ENCODE data around the gene TATDN3. TPM values are rescaled to one million over a fixed set of nuclear protein-coding genes. Genes with fewer than 3 reads are reported as not detected.
"Not testable (repeated sequence)": the region's sequence is repeated elsewhere in the genome, so short reads cannot be mapped to it uniquely, and the experiment has no call there.

TATDN3 gene
- total and polyA plus RNA-seq, 2 experiments from 2014 or later, result 8.8 to 14.3 TPM

DNA sequence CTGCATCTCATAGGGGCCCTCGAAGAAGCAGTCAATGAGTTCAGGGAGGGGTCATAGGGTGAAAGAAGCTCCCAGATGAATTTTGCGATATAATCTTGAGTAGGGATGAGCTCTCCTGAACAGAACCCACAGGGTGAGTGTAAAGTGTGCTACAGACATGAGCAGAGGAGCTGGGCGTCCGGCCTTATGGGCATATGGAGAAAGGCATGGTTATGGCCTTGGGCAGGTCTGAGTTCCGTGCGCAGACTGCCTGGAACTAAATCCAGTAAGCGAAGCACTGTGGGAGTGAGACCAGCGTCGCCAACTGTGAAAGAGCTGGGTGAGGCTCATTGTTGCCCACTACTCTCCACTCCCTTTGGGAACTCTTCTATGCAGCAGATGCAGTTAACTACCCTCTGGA, 28.9 kb upstream of the TATDN3 start:
- Histone ChIP-seq H4K20me1 (ENCODE audit: insufficient read depth, poor library complexity, severe bottlenecking) (no peaks in the 10 kb centered on the region), H3K27ac (no peak overlapping the region), H3K27me3 (no peaks in the 10 kb centered on the region), H3K36me3 (replicated peaks; ENCODE audit: insufficient read depth, low read depth) (no peaks in the 10 kb centered on the region), H3K79me2 (peaks cover 49% of the 10 kb centered on the region), H3K4me3 (no peak overlapping the region), H3K9me3 (ENCODE audit: low read depth) (no peaks in the 10 kb centered on the region), H3K4me1 (ENCODE audit: insufficient read depth) (no peaks in the 10 kb centered on the region), H3K9me2 (replicated peaks; ENCODE audit: insufficient read depth) (no peaks in the 10 kb centered on the region), H2AFZ (no peak overlapping the region), H3K4me2 (no peak overlapping the region)
- no peak for DNase-seq (ENCODE audit: low spot score)
- 96% methylated on average over 9 of the region's 9 CpGs for WGBS (ENCODE audit: low lambda C conversion rate, missing lambda C conversion rate)
- no peak for TF ChIP-seq EZH2 (IDR thresholded peaks at IDR 0.05; ENCODE audit: borderline replicate concordance)

GRCh38 chr1:212764718-212765281, 26.9 kb upstream of the TATDN3 start:
- H3K36me3 ChIP-seq (replicated peaks; ENCODE audit: insufficient read depth, low read depth); H4K20me1 ChIP-seq (ENCODE audit: insufficient read depth, poor library complexity, severe bottlenecking); H2AFZ ChIP-seq; DNase-seq (ENCODE audit: low spot score); H3K27ac ChIP-seq; H3K27me3 ChIP-seq; H3K4me3 ChIP-seq; H3K4me1 ChIP-seq (ENCODE audit: insufficient read depth); H3K4me2 ChIP-seq; H3K9me2 ChIP-seq (replicated peaks; ENCODE audit: insufficient read depth): not testable (repeated sequence)
- WGBS (ENCODE audit: low lambda C conversion rate, missing lambda C conversion rate), result 100% methylated on average over 1 of the region's 1 CpG
- peaks cover 47% of the 10 kb centered on the region for H3K79me2 ChIP-seq
- peaks cover 11% of the 10 kb centered on the region for H3K9me3 ChIP-seq (ENCODE audit: low read depth)

DNA sequence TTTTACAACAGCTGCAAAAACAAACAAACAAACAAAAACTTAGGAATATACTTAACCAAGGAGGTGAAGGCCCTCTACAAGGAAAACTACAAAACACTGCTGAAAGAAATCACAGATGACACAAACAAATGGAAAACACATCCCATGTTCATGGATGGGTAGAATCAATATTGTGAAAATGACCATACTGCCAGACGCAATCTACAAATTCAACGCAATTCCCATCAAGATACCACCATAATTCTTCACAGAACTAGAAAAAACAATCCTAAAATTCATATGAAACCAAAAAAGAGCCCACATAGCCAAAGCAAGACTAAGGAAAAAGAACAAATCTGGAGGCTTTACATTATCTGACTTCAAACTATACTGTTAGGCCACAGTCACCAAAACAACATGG, 24.9 kb upstream of the TATDN3 start:
- WGBS (ENCODE audit: low lambda C conversion rate, missing lambda C conversion rate), result 83% methylated on average over 2 of the region's 2 CpGs
- H4K20me1 ChIP-seq (ENCODE audit: insufficient read depth, poor library complexity, severe bottlenecking), result not testable (repeated sequence)

DNA sequence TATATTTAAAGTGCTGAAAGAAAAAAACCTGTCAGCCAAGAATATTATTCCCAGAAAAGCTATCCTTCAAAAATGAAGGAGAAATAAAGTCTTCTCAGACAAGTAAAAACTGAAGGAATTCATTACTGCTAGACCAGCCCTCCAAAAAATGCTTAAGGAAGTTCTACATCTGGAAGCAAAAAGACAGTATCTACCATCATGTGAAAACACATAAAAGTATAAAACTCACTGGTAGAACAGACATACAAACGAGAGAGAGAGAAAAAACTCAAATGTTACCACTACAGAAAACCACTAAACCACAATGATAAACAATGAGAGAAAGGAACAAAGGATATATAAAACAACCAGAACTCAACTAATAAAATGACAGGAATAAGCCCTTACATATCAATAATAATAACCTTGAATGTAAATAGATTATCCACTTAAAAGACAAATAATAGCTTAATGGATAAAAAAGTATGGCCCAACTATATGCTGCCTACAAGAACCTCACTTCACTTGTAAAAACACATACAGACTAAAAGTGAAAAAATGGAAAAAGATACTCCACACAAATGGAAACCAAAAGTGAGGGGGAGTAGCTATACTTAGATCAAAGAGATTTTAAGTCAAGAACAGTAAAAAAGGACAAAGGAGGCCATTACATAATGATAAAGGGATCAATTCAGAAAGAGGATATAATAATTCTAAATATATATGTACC, 22.1 kb upstream of the TATDN3 start:
- TF ChIP-seq EZH2 (IDR thresholded peaks at IDR 0.05; ENCODE audit: borderline replicate concordance), result no peak
- TF ChIP-seq, protein P1, sequence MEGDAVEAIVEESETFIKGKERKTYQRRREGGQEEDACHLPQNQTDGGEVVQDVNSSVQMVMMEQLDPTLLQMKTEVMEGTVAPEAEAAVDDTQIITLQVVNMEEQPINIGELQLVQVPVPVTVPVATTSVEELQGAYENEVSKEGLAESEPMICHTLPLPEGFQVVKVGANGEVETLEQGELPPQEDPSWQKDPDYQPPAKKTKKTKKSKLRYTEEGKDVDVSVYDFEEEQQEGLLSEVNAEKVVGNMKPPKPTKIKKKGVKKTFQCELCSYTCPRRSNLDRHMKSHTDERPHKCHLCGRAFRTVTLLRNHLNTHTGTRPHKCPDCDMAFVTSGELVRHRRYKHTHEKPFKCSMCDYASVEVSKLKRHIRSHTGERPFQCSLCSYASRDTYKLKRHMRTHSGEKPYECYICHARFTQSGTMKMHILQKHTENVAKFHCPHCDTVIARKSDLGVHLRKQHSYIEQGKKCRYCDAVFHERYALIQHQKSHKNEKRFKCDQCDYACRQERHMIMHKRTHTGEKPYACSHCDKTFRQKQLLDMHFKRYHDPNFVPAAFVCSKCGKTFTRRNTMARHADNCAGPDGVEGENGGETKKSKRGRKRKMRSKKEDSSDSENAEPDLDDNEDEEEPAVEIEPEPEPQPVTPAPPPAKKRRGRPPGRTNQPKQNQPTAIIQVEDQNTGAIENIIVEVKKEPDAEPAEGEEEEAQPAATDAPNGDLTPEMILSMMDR (IDR thresholded peaks at IDR 0.05; ENCODE audit: poor library complexity), result no peak
- no peak for TF ChIP-seq EZH2phosphoT487 (IDR thresholded peaks at IDR 0.05; ENCODE audit: low read depth, severe bottlenecking, unreplicated experiment)
- peaks cover 15% of the 10 kb centered on the region for H3K9me3 ChIP-seq (ENCODE audit: low read depth)
- DNase-seq (ENCODE audit: low spot score), result no peak
- no peak overlapping the region for H3K4me3 ChIP-seq
- H3K4me2 ChIP-seq, result no peak overlapping the region
- no peaks in the 10 kb centered on the region for H3K27me3 ChIP-seq
- H3K27ac ChIP-seq, result no peak overlapping the region
- H2AFZ ChIP-seq, result no peak overlapping the region
- no peaks in the 10 kb centered on the region for H3K4me1 ChIP-seq (ENCODE audit: insufficient read depth)
- WGBS (ENCODE audit: low lambda C conversion rate, missing lambda C conversion rate), result 63% methylated on average over 1 of the region's 1 CpG
- no peaks in the 10 kb centered on the region for H4K20me1 ChIP-seq (ENCODE audit: insufficient read depth, poor library complexity, severe bottlenecking)
- H3K9me2 ChIP-seq (replicated peaks; ENCODE audit: insufficient read depth), result no peaks in the 10 kb centered on the region
- no peaks in the 10 kb centered on the region for H3K36me3 ChIP-seq (replicated peaks; ENCODE audit: insufficient read depth, low read depth)
- peaks cover 36% of the 10 kb centered on the region for H3K79me2 ChIP-seq

More for the DNA sequence above, 24.9 kb upstream of the TATDN3 start:
- H2AFZ ChIP-seq; H3K4me2 ChIP-seq; H3K27ac ChIP-seq; H3K9me2 ChIP-seq (replicated peaks; ENCODE audit: insufficient read depth); H3K36me3 ChIP-seq (replicated peaks; ENCODE audit: insufficient read depth, low read depth); H3K4me3 ChIP-seq; H3K4me1 ChIP-seq (ENCODE audit: insufficient read depth); DNase-seq (ENCODE audit: low spot score); H3K27me3 ChIP-seq: not testable (repeated sequence)
- Histone ChIP-seq H3K9me3 (ENCODE audit: low read depth) (peaks cover 15% of the 10 kb centered on the region), H3K79me2 (peaks cover 42% of the 10 kb centered on the region)

GRCh38 chr1:212771341-212771740, 20.4 kb upstream of the TATDN3 start:
- DNase-seq (ENCODE audit: low spot score), result no peak
- Histone ChIP-seq H3K79me2 (peaks cover 24% of the 10 kb centered on the region), H3K27ac (no peak overlapping the region), H3K9me2 (replicated peaks; ENCODE audit: insufficient read depth) (no peaks in the 10 kb centered on the region), H3K4me1 (ENCODE audit: insufficient read depth) (no peaks in the 10 kb centered on the region), H3K27me3 (no peaks in the 10 kb centered on the region), H3K4me3 (no peak overlapping the region), H4K20me1 (ENCODE audit: insufficient read depth, poor library complexity, severe bottlenecking) (no peaks in the 10 kb centered on the region), H3K36me3 (replicated peaks; ENCODE audit: insufficient read depth, low read depth) (no peaks in the 10 kb centered on the region), H3K9me3 (ENCODE audit: low read depth) (peaks cover 15% of the 10 kb centered on the region), H3K4me2 (no peak overlapping the region), H2AFZ (no peak overlapping the region)
- TF ChIP-seq, protein P1 (IDR thresholded peaks at IDR 0.05; ENCODE audit: poor library complexity), result no peak
- TF ChIP-seq EZH2phosphoT487 (IDR thresholded peaks at IDR 0.05; ENCODE audit: low read depth, severe bottlenecking, unreplicated experiment) (no peak), EZH2 (IDR thresholded peaks at IDR 0.05; ENCODE audit: borderline replicate concordance) (no peak)
